Parathyroid adenoma (tissue), 2 donors: ENCODE results near the gene ZBTB20.

Experiments
- H2AFZ ChIP-seq: fragments of 300-600 bp; sonication (generic); one replicate; pipeline ENCODE4 v1.7.0; 2017; ENCODE audit warnings: antibody characterized with exemption, mild to moderate bottlenecking
- H3K27ac ChIP-seq: fragments of 300-600 bp; sonication (generic); one replicate; pipeline ENCODE4 v1.7.0; 2017
- H3K27me3 ChIP-seq: fragments of 300-600 bp; sonication (generic); one replicate; pipeline ENCODE4 v1.7.0; 2017; ENCODE audit warnings: low read length; ENCODE audit not compliant: control insufficient read depth, insufficient read depth
- H3K36me3 ChIP-seq: fragments of 300-600 bp; sonication (generic); one replicate; pipeline ENCODE4 v1.7.0; 2017; ENCODE audit warnings: low read length; ENCODE audit not compliant: control insufficient read depth, insufficient read depth
- H3K4me1 ChIP-seq: fragments of 300-600 bp; sonication (generic); one replicate; pipeline ENCODE4 v1.7.0; 2017; ENCODE audit warnings: control low read depth
- H3K4me2 ChIP-seq: fragments of 300-600 bp; sonication (generic); one replicate; pipeline ENCODE4 v1.7.0; 2017; ENCODE audit warnings: low read length
- H3K4me3 ChIP-seq: fragments of 300-600 bp; sonication (generic); one replicate; pipeline ENCODE4 v1.7.0; 2017; ENCODE audit warnings: low read depth, low read length
- H3K79me2 ChIP-seq: fragments of 300-600 bp; sonication (generic); one replicate; pipeline ENCODE4 v1.7.0; 2017; ENCODE audit warnings: control low read depth
- H3K9ac ChIP-seq: fragments of 300-600 bp; sonication (generic); one replicate; pipeline ENCODE4 v1.7.0; 2017; ENCODE audit warnings: mild to moderate bottlenecking
- H3K9me3 ChIP-seq: fragments of 300-600 bp; sonication (generic); one replicate; pipeline ENCODE4 v1.7.0; 2017; ENCODE audit warnings: low read length; ENCODE audit not compliant: control insufficient read depth
- CTCF ChIP-seq: fragments of 300-600 bp; sonication (generic); IDR thresholded peaks from one replicate; pipeline ENCODE4 v1.7.0; 2017; ENCODE audit warnings: antibody characterized with exemption, mild to moderate bottlenecking
- donor health status: primary hyperparathyroidism.

ZBTB20 gene

GRCh38 chr3:114619771-114620170 is 527.3 kb downstream of the ZBTB20 start:
- H3K4me2 ChIP-seq = no peak overlapping the region
- H3K4me1 ChIP-seq = no peaks in the 10 kb centered on the region
- H3K27ac ChIP-seq = no peak overlapping the region
- H2AFZ ChIP-seq = no peak overlapping the region
- no peaks in the 10 kb centered on the region for H3K36me3 ChIP-seq
- no peak overlapping the region for H3K4me3 ChIP-seq
- H3K27me3 ChIP-seq = no peaks in the 10 kb centered on the region
- peaks cover 4% of the 10 kb centered on the region for H3K79me2 ChIP-seq
- H3K9ac ChIP-seq = no peak overlapping the region
- TF ChIP-seq CTCF = no peak
- no peaks in the 10 kb centered on the region for H3K9me3 ChIP-seq

GRCh38 chr3:114615523-114616085 is 531.5 kb downstream of the ZBTB20 start:
- Histone ChIP-seq H3K4me2 (no peak overlapping the region), H3K36me3 (no peaks in the 10 kb centered on the region), H2AFZ (no peak overlapping the region), H3K4me1 (no peaks in the 10 kb centered on the region), H3K4me3 (no peak overlapping the region), H3K9ac (no peak overlapping the region), H3K79me2 (peaks cover 4% of the 10 kb centered on the region), H3K27ac (no peak overlapping the region), H3K9me3 (no peaks in the 10 kb centered on the region), H3K27me3 (no peaks in the 10 kb centered on the region)
- TF ChIP-seq CTCF = no peak

DNA sequence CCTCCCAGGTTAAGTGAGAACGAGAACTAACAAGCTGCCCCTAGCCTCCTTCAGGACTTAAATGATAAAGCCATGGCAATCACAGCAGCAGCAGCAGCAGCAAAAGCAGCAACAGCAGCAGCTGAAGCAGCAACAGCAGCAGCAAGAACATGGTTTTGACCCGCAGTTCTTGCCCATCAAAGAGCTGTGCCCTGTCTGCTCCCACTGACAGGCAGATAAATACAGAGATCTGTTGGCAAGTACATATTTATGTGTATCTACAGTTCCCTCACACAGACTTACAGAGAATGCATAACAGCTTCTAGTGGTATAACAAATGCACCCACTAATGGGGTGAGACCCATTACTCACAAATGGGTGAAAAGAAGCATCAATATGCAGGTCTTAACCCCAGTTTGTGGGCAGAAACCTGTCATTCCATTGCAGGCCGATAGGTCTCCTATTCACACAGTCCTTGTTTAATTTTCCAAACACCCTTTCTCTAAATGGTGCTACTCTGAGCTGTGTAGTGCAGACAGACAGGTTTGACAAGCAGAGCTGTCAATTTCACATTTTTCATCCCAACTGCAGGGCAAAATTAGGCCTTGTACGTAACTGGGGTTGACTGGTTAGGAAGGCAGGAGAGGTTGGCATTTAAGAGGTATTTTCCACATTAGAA is 537.0 kb downstream of the ZBTB20 start:
- H3K79me2 ChIP-seq = no peaks in the 10 kb centered on the region
- no peak for TF ChIP-seq CTCF

DNA sequence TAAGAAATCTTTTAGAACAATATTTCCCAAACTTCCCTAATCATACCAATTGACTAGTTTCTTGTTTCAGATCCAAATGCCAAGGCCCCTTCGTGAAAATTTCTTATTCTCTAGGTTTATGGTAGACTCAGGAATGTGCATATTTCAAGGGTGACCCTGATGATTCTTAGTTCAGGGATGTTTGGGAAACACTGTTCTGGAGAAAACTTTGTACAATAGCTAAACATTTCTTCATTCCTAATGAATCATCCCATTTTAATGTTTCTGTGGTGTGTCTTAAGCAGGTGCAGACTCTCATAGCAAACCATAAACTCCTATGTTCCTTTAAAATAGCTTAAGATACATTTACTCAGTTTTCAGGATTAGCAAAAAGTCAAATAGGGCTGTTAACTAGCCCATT is 538.8 kb downstream of the ZBTB20 start:
- H3K27ac ChIP-seq = no peak overlapping the region
- H3K36me3 ChIP-seq = no peaks in the 10 kb centered on the region
- H2AFZ ChIP-seq = no peak overlapping the region
- TF ChIP-seq CTCF = no peak
- no peaks in the 10 kb centered on the region for H3K9me3 ChIP-seq
- no peak overlapping the region for H3K9ac ChIP-seq
- no peaks in the 10 kb centered on the region for H3K4me1 ChIP-seq
- no peak overlapping the region for H3K4me2 ChIP-seq
- no peak overlapping the region for H3K4me3 ChIP-seq
- no peaks in the 10 kb centered on the region for H3K27me3 ChIP-seq
- no peaks in the 10 kb centered on the region for H3K79me2 ChIP-seq

More for the DNA sequence above, 537.0 kb downstream of the ZBTB20 start:
- Histone ChIP-seq H2AFZ (no peak overlapping the region), H3K9me3 (no peaks in the 10 kb centered on the region), H3K36me3 (no peaks in the 10 kb centered on the region), H3K27me3 (no peaks in the 10 kb centered on the region), H3K9ac (no peak overlapping the region), H3K27ac (no peak overlapping the region), H3K4me3 (no peak overlapping the region), H3K4me1 (no peaks in the 10 kb centered on the region), H3K4me2 (no peak overlapping the region)

- no peaks in the 10 kb centered on the region for H3K36me3 ChIP-seq
- TF ChIP-seq CTCF = no peak
- no peak overlapping the region for H3K4me2 ChIP-seq
- H3K27me3 ChIP-seq = no peaks in the 10 kb centered on the region
- no peaks in the 10 kb centered on the region for H3K4me1 ChIP-seq
- H2AFZ ChIP-seq = no peak overlapping the region
- H3K4me3 ChIP-seq = no peak overlapping the region
- H3K9me3 ChIP-seq = no peaks in the 10 kb centered on the region
- H3K79me2 ChIP-seq = no peaks in the 10 kb centered on the region
- no peak overlapping the region for H3K27ac ChIP-seq
- H3K9ac ChIP-seq = no peak overlapping the region
Observed at GRCh38 chr3:114606336-114606735, 540.8 kb downstream of the ZBTB20 start.
